Limb (tissue), 2 donors: ENCODE results near the gene OR2Y1.
"Not testable (repeated sequence)": the region's sequence is repeated elsewhere in the genome, so short reads cannot be mapped to it uniquely, and the experiment has no call there.

ENCODE experiments used
- DNase-seq, 2 donors: peaks; one replicate each; pipeline ENCODE4 v3.0.0-alpha.2; 2016; ENCODE audit errors: extremely low spot score in 2 of 2

The OR2Y1 gene

GRCh38 chr5:180739271-180739670 lies 587 bp downstream of the OR2Y1 start:
- no peak for DNase-seq

GRCh38 chr5:180736536-180736935 lies 3.3 kb downstream of the OR2Y1 start:
- DNase-seq = no peak

GRCh38 chr5:180724944-180725343 lies 14.9 kb downstream of the OR2Y1 start:
- DNase-seq = no peak

GRCh38 chr5:180723936-180724335 lies 15.9 kb downstream of the OR2Y1 start:
- DNase-seq = no peak

GRCh38 chr5:180720486-180720885 lies 19.4 kb downstream of the OR2Y1 start:
- no peak for DNase-seq

GRCh38 chr5:180719781-180720180 lies 20.1 kb downstream of the OR2Y1 start:
- no peak for DNase-seq

- DNase-seq = peak; percentile 34 to 45
Measured at GRCh38 chr5:180718810-180719453, 20.9 kb downstream of the OR2Y1 start.

GRCh38 chr5:180717989-180718388 lies 21.9 kb downstream of the OR2Y1 start:
- no peak for DNase-seq

- no peak for DNase-seq
Measured at GRCh38 chr5:180704362-180704761, 35.5 kb downstream of the OR2Y1 start.

- DNase-seq = no peak
Measured at GRCh38 chr5:180703912-180704311, 35.9 kb downstream of the OR2Y1 start.

GRCh38 chr5:180703371-180703770 lies 36.5 kb downstream of the OR2Y1 start:
- DNase-seq = not testable (repeated sequence)

- not testable (repeated sequence) for DNase-seq
Measured at GRCh38 chr5:180700440-180700839, 39.4 kb downstream of the OR2Y1 start.

GRCh38 chr5:180699042-180699441 lies 40.8 kb downstream of the OR2Y1 start:
- no peak for DNase-seq

- no peak for DNase-seq
Measured at GRCh38 chr5:180696116-180696515, 43.7 kb downstream of the OR2Y1 start.

GRCh38 chr5:180692429-180692828 lies 47.4 kb downstream of the OR2Y1 start:
- DNase-seq = no peak

GRCh38 chr5:180691046-180691445 lies 48.8 kb downstream of the OR2Y1 start:
- no peak for DNase-seq

GRCh38 chr5:180690562-180690961 lies 49.3 kb downstream of the OR2Y1 start:
- DNase-seq = no peak

- DNase-seq = no peak
Measured at GRCh38 chr5:180689775-180690174, 50.1 kb downstream of the OR2Y1 start.
